NB4 (cell line): ENCODE data around the gene HDAC9.

Experiments
- CTCF ChIP-seq: IDR thresholded peaks from one replicate; pipeline ENCODE4 v1.5.1; 2012; ENCODE audit warnings: low read depth, low read length
- MAX ChIP-seq: IDR thresholded peaks from 2 replicates; pipeline ENCODE4 v1.6.1; 2011; ENCODE audit warnings: low read depth, low read length
- POLR2A ChIP-seq: IDR thresholded peaks from 2 replicates; pipeline ENCODE4 v1.6.1; 2011; ENCODE audit warnings: mild to moderate bottlenecking; ENCODE audit not compliant: insufficient read length; ENCODE audit errors: extremely low read depth

GRCh38 chr7:18796216-18796615 is 300.7 kb downstream of the HDAC9 start:
- TF ChIP-seq POLR2A (no peak), CTCF (no peak), MAX (no peak)
